Measurements from ENCODE around the gene PHYHIPL. TPM values are rescaled to one million over a fixed set of nuclear protein-coding genes. Genes with fewer than 3 reads are reported as not detected.

PHYHIPL gene
- total and polyA plus RNA-seq, 2 donors (not counting 3 experiments of a cell fraction or from before 2014, with no cell fraction given), result not detected

DNA sequence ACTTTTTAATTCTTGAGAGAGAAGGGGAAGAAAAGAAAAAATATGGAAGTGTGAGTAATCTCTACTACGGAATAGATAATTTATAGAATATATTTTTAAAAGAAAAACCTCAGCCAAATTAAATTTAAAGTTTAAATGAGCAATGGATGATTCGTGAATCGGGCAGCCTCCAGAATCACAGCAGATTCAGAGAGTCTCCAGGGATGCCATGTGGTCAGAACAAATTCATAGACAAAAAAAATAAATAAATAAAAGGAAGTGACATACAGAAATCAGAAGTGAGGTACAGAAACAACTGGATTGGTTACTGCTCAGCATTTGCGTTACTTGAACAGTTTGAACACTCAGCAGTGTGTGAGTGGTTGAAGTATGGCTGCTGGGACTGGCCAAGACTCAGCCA lies 53.0 kb downstream of the PHYHIPL start:
- dilution Hi-C loops (cut with MboI; ENCODE audit: extremely low pct_ligation_motif_present, low sequenced_read_pairs), result no loop called here
- H3K27me3 ChIP-seq (ENCODE audit: control insufficient read depth in 2 of 2, insufficient read depth in 2 of 2, low read length in 2 of 2), result no peaks in the 10 kb centered on the region
- ChIA-PET POLR2A (no interaction called here), CTCF (no interaction called here)
- no peaks in the 10 kb centered on the region for H3K4me1 ChIP-seq (ENCODE audit: control insufficient read depth, extremely low read depth, insufficient read depth, low read length)
- no peaks in the 10 kb centered on the region for H4K20me1 ChIP-seq (replicated peaks; ENCODE audit: control insufficient read depth, extremely low read depth, insufficient read depth, low read length)
- no peak overlapping the region for H3K4me2 ChIP-seq (ENCODE audit: insufficient read depth, low read length)
- no peaks in the 10 kb centered on the region for H3K36me3 ChIP-seq (ENCODE audit: control insufficient read depth in 2 of 2, extremely low read depth in 1 of 2, insufficient read depth in 2 of 2, low read length in 2 of 2)
- no peaks in the 10 kb centered on the region for H3K9me1 ChIP-seq (replicated peaks; ENCODE audit: control insufficient read depth, extremely low read depth, insufficient read depth, low read length)
- intact Hi-C loops (cut with micrococcal nuclease), result no loop called here
- FAIRE-seq (no peak), DNase-seq (ENCODE audit: low read depth, low spot score) (no peak)
- no TSS peak for BruUV-seq (replicated peaks)
- no peak for TF ChIP-seq JUN (IDR thresholded peaks at IDR 0.05; ENCODE audit: borderline replicate concordance, insufficient read depth, insufficient read length, low read depth)
- no peak for TF ChIP-seq GATA2 (IDR thresholded peaks at IDR 0.05; ENCODE audit: insufficient read depth, insufficient read length, low read depth, low read length)
- no peak for TF ChIP-seq POLR2A (IDR thresholded peaks at IDR 0.05; ENCODE audit: low read depth, low read length)
- no peak for TF ChIP-seq EZH2 (IDR thresholded peaks at IDR 0.05; ENCODE audit: borderline replicate concordance, low read depth, low read length, severe bottlenecking)
- TF ChIP-seq, protein P1, sequence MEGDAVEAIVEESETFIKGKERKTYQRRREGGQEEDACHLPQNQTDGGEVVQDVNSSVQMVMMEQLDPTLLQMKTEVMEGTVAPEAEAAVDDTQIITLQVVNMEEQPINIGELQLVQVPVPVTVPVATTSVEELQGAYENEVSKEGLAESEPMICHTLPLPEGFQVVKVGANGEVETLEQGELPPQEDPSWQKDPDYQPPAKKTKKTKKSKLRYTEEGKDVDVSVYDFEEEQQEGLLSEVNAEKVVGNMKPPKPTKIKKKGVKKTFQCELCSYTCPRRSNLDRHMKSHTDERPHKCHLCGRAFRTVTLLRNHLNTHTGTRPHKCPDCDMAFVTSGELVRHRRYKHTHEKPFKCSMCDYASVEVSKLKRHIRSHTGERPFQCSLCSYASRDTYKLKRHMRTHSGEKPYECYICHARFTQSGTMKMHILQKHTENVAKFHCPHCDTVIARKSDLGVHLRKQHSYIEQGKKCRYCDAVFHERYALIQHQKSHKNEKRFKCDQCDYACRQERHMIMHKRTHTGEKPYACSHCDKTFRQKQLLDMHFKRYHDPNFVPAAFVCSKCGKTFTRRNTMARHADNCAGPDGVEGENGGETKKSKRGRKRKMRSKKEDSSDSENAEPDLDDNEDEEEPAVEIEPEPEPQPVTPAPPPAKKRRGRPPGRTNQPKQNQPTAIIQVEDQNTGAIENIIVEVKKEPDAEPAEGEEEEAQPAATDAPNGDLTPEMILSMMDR (IDR thresholded peaks at IDR 0.05; ENCODE audit: extremely low read depth in 1 of 2, insufficient read depth in 1 of 2, low read depth in 1 of 2, low read length in 2 of 2), result no peak
- TF ChIP-seq, protein P2, sequence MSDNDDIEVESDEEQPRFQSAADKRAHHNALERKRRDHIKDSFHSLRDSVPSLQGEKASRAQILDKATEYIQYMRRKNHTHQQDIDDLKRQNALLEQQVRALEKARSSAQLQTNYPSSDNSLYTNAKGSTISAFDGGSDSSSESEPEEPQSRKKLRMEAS (IDR thresholded peaks at IDR 0.05; ENCODE audit: insufficient read depth, insufficient read length), result no peak
- no peak for TF ChIP-seq POLR2AphosphoS5 (IDR thresholded peaks at IDR 0.05; ENCODE audit: insufficient read depth, low read depth, low read length)
- no peak for TF ChIP-seq FOS (IDR thresholded peaks at IDR 0.05; ENCODE audit: borderline replicate concordance, insufficient read depth, low read length)
- TF ChIP-seq MYC (IDR thresholded peaks at IDR 0.05; ENCODE audit: low read depth, low read length), result no peak
- no peaks in the 10 kb centered on the region for H3K79me2 ChIP-seq (ENCODE audit: control insufficient read depth, insufficient read depth, low read length)
- no peak overlapping the region for H3K9ac ChIP-seq (replicated peaks; ENCODE audit: extremely low read depth, insufficient read depth, low read length)
- H3K27ac ChIP-seq (ENCODE audit: insufficient read depth, low read depth, low read length), result no peak overlapping the region
- no peaks in the 10 kb centered on the region for H3K9me3 ChIP-seq (replicated peaks; ENCODE audit: control insufficient read depth, insufficient read depth, low read length)
- H3K4me3 ChIP-seq (replicated peaks in 1 of 3; ENCODE audit: insufficient read depth in 1 of 3, low read depth in 1 of 3, low read length in 3 of 3), result no peak overlapping the region
- H2AFZ ChIP-seq (ENCODE audit: low read depth, low read length), result no peak overlapping the region

All from endothelial cell of umbilical vein (primary cell).